ENCODE data around the gene MYL6B.

Gene MYL6B

DNA sequence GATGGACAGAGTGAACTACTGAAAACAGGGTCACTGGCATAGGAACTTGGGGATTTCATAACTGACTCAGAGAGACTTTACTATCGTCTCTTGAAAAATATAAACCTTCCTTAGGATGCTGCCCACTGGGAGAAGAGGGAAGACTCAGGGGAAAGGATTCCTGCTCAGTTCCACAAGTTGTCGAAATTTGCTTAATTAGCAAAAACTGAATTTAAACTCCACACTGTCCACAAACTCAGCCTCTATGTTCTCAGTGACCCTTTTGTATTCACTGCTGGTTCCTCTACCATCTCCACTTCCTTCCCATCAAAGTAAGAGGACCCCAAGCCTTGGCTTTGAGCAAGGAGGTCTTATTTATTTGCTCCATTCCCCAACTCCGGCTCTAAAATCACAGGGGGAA lies 7.2 kb upstream of the MYL6B start:
- no peak for TF ChIP-seq ZFX (IDR thresholded peaks at IDR 0.05)
- TF ChIP-seq, protein P1, sequence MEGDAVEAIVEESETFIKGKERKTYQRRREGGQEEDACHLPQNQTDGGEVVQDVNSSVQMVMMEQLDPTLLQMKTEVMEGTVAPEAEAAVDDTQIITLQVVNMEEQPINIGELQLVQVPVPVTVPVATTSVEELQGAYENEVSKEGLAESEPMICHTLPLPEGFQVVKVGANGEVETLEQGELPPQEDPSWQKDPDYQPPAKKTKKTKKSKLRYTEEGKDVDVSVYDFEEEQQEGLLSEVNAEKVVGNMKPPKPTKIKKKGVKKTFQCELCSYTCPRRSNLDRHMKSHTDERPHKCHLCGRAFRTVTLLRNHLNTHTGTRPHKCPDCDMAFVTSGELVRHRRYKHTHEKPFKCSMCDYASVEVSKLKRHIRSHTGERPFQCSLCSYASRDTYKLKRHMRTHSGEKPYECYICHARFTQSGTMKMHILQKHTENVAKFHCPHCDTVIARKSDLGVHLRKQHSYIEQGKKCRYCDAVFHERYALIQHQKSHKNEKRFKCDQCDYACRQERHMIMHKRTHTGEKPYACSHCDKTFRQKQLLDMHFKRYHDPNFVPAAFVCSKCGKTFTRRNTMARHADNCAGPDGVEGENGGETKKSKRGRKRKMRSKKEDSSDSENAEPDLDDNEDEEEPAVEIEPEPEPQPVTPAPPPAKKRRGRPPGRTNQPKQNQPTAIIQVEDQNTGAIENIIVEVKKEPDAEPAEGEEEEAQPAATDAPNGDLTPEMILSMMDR (conservative IDR thresholded peaks at IDR 0.05), result no peak
- H3K27ac ChIP-seq, result no peak overlapping the region

DNA sequence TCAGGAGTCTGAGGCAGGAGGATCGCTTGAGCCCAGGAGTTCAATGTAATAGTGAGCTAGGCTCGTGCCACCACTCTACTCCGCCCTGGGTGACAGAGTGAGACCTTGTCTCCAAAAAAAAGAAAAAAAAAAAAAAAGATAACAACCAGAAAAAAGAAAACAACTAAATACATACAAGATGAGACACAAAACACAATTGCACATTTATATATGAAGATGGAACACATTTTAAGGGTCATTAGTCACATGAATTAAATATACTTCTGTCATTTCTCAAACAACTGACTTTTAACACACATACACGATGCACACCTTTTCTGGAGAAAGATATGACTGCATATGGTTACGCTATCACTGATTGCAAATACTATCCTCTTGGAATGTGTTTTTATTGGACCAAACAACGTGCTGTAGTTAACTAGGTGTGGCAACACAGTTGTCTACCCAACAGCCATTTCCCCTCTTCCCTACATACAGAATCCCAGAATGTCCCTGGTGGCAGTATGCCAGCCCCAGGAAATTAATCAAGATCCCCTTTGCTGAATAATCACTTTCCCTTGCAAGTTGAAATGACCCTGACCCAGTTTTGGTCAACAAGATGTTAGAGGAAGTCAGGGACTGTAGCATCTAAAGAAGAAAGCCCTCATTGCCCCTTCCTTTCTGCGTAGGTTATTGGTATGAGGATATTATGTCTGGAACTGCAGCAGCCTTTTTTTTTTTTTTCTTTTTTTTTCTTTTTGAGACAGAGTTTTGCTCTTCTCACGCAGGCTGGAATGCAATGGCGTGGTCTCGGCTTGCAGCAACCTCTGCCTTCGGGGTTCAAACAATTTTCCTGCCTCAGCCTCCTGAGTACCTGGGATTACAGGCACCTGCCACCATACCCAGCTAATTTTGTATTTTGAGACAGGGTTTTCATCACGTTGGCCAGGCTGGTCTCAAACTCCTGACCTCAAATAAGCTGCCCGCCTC lies 5.6 kb upstream of the MYL6B start:
- TF ChIP-seq, protein P1 (conservative IDR thresholded peaks at IDR 0.05), result no peak
- TF ChIP-seq ZFX (IDR thresholded peaks at IDR 0.05), result no peak
- H3K27ac ChIP-seq, result no peak overlapping the region

DNA sequence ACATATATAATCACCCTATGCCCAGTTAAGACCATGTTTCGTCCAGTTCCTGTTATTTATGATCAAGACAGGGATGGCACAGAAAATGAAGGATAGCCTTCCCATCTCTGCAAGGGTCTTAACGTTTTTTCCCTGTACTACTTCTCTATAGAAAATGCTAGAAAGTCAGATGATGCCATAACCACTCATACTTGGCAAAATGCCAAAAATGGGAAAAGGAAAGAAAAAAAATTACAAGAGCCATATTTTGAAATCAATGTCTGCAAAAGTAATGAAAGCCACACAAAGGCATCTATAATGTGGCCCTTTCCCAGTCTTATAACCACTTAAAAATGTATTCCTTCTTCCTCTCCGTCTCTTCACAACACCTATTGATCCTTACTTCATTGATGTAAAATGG lies 1.8 kb upstream of the MYL6B start:
- TF ChIP-seq, protein P1 (conservative IDR thresholded peaks at IDR 0.05), result no peak
- TF ChIP-seq ZFX (IDR thresholded peaks at IDR 0.05), result no peak
- no peak overlapping the region for H3K27ac ChIP-seq

DNA sequence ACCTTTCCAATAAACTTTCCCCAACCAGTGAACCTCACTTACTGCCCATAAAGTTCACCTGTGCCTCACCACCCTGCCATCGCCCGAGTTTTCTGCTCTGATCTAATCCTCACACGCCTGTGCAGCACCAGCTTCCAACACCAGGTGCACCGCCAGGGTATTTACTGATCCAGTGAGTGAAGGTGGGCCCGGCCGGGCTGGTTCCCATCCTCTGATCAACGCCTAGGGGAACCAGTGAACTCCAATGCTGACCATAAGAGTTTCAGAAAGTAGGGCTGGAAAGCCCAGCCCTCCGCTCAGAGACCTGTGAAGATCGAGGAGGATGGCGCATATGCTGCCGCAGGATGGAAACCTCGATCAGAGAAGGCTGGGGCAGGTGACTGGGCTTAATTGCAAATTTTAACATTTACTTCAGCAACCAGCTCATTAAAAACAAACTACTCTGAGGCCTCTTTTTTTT lies 685 bp upstream of the MYL6B start:
- H3K27ac ChIP-seq, result peak overlapping the region; percentile 79
- no peak for TF ChIP-seq ZFX (IDR thresholded peaks at IDR 0.05)
- TF ChIP-seq, protein P1 (conservative IDR thresholded peaks at IDR 0.05), result no peak; the same call in 1 of the 2 replicates

DNA sequence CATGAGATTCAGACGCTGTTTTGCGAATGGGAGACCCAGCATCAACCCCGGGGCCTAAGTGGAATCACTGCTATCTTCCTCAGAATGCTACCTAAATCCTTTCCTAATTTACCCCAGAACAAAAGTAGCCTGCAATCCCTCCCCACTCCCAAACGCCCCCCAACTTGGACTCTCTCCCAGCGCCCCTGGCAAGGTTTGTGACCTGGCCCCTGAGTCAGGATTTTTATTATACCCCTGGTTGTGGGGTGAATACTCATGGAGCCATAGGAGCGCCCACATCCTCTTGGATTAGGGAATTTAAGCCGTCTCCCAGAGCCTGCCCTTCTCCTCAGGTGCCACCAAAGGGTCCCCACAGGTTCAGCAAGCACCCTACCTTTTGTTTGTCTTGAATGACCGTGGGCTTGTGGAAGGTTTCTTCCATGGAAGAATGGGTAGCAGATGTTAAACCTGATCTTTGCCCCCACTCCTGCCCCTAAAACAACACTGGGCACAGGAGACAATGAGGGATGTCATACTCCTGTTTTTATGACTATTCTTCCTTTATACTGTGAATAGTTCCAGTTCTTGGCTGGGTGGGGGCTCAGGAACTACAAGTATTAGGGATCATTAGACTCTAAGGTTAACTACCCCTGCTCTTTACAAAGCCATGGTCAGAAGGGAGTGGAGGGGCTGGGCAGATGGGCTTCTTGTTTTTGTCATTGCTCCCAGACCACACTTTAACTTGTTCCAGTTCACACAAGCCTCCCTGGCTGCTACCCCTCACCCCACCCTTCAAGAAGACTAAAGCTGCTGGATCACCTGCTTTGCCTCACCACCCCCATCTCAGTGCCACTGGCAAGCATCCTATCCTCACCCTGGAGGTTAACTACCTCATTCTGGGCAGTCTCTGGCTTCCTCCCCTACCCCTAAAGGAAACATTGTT lies 630 bp downstream of the MYL6B start:
- H3K27ac ChIP-seq, result peak overlapping the region; percentile 79
- TF ChIP-seq ZFX (IDR thresholded peaks at IDR 0.05), result no peak
- TF ChIP-seq, protein P1 (conservative IDR thresholded peaks at IDR 0.05), result no peak

DNA sequence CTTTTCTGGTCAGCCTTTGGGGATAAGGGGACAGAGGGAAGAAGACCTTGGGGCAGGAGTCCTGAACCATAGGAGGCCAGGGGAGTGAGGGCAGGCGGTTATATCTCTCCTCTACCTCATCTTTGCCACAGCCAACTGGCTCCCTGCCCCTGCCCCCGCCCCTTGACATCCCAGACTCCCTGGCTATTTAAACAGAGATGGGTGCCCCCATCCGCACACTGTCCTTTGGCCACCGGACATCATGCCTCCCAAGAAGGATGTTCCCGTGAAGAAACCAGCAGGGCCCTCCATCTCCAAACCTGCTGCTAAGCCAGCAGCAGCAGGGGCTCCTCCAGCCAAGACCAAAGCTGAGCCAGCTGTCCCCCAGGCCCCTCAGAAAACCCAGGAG lies 1.3 kb downstream of the MYL6B start:
- no peak overlapping the region for H3K27ac ChIP-seq
- TF ChIP-seq, protein P1 (conservative IDR thresholded peaks at IDR 0.05), result no peak
- no peak for TF ChIP-seq ZFX (IDR thresholded peaks at IDR 0.05)
